K562 (cell line): ENCODE measurements around the gene RSBN1L. TPM values are rescaled to one million over a fixed set of nuclear protein-coding genes. Genes with fewer than 3 reads are reported as not detected.

ENCODE experiments used
- ARID4B ChIP-seq: sonication (generic); formaldehyde crosslinking; IDR thresholded peaks from 2 replicates; pipeline ENCODE4 v1.8.0; 2022; ENCODE audit warnings: mild to moderate bottlenecking, missing genetic modification reagents
- ETS1 ChIP-seq: conservative IDR thresholded peaks from 2 replicates; pipeline ENCODE4 v1.6.1; 2011; ENCODE audit warnings: low read depth, mild to moderate bottlenecking, low read length; ENCODE audit not compliant: control insufficient read depth
- ETV5 ChIP-seq: sonication (generic); formaldehyde crosslinking; IDR thresholded peaks from 2 replicates; pipeline ENCODE4 v1.4.0; 2020; ENCODE audit warnings: low read depth, mild to moderate bottlenecking, missing genetic modification reagents
- GATAD2A ChIP-seq: fragments of 450-650 bp; IDR thresholded peaks from 2 replicates; pipeline ENCODE4 v1.6.1; 2017
- ILF3 ChIP-seq: fragments of 450-650 bp; IDR thresholded peaks from 2 replicates; pipeline ENCODE4 v1.6.1; 2018; ENCODE audit warnings: antibody characterized with exemption, mild to moderate bottlenecking, moderate library complexity, borderline replicate concordance
- KLF16 ChIP-seq: IDR thresholded peaks from 2 replicates; pipeline ENCODE4 v1.6.1; 2016; ENCODE audit warnings: antibody characterized with exemption
- MEF2A ChIP-seq: IDR thresholded peaks from 2 replicates; pipeline ENCODE4 v1.6.1; 2011; ENCODE audit warnings: low read depth, mild to moderate bottlenecking, low read length, moderate library complexity; ENCODE audit not compliant: control insufficient read depth
- NBN ChIP-seq: fragments of 450-650 bp; IDR thresholded peaks from 2 replicates; pipeline ENCODE4 v1.6.1; 2016; ENCODE audit warnings: low read depth, mild to moderate bottlenecking
- SMARCC2 ChIP-seq: fragments of 450-650 bp; IDR thresholded peaks from 2 replicates; pipeline ENCODE4 v1.6.1; 2017; ENCODE audit warnings: antibody characterized with exemption, moderate library complexity, mild to moderate bottlenecking, low read depth
- TAF15 ChIP-seq: fragments of 200-400 bp; formaldehyde crosslinking; IDR thresholded peaks from 2 replicates; pipeline ENCODE4 v1.6.1; 2017; ENCODE audit warnings: mild to moderate bottlenecking, low read depth, low read length, moderate library complexity
- TEAD1 ChIP-seq, 2 experiments: fragments of 450-650 bp in 1 of 2; sonication (generic) in 1 of 2; formaldehyde crosslinking; IDR thresholded peaks; 2 replicates each; pipeline versions ENCODE4 v1.4.0 to v1.8.0; 2020 to 2022; ENCODE audit warnings: mild to moderate bottlenecking in 2 of 2, missing genetic modification reagents in 1 of 2
- ZBTB5 ChIP-seq: fragments of 450-650 bp; IDR thresholded peaks from 2 replicates; pipeline ENCODE4 v1.6.1; 2017; ENCODE audit warnings: antibody characterized with exemption
- ZNF324 ChIP-seq: fragments of 250-450 bp; sonication (Bioruptor Pico); IDR thresholded peaks from 2 replicates; pipeline ENCODE4 v1.4.0; 2020; ENCODE audit warnings: mild to moderate bottlenecking
- ZNF354B ChIP-seq: fragments of 250-450 bp; sonication (Bioruptor Pico); IDR thresholded peaks from 2 replicates; pipeline ENCODE4 v1.4.0; 2020
- ZNF431 ChIP-seq: sonication (generic); formaldehyde crosslinking; IDR thresholded peaks from 2 replicates; pipeline ENCODE4 v1.8.0; 2022; ENCODE audit warnings: mild to moderate bottlenecking, missing genetic modification reagents
- polyA plus RNA-seq, 8 experiments: library from polyadenylated mRNA; depleted of rRNA in 4 of 8; stranded (reverse) in 5 of 8; unstranded in 3 of 8; fragments of >200 nt; fragmentation: Nextera tagmentation in 2 of 8; fragmentation: Illumina TruSeq in 1 of 8; extraction: Ambion mirVana in 2 of 8; extraction: Trizol in 1 of 8; gene quantifications; 2 replicates each; pipeline versions ENCODE4 v1.2.1 to v1.2.3, GENCODE V29; 2011 to 2014; ENCODE audit warnings: inconsistent platforms in 1 of 8, missing spikeins in 1 of 8
- total RNA-seq, 7 experiments: library from RNA; depleted of rRNA in 6 of 7; stranded (reverse); fragments of >200 nt in 6 of 7; fragmentation: Illumina TruSeq in 2 of 7; extraction: Trizol in 2 of 7; gene quantifications; 2 replicates each; pipeline versions ENCODE4 v1.2.1 to v1.2.3, GENCODE V29; 2011 to 2021; ENCODE audit warnings: low replicate concordance in 1 of 7

Gene RSBN1L
- total and polyA plus RNA-seq, 9 of the 15 experiments (the other 6 are each of a cell fraction or from before 2014, with no cell fraction given): 6.2 to 35.2 (median 20.1) TPM

GRCh38 chr7:77696057-77696642, at the start of gene RSBN1L (continued):
- peak; percentile 91; the same call in 1 of the 2 replicates for TF ChIP-seq ARID4B (CRISPR knock-in tag)
- TF ChIP-seq GATAD2A: 0 out of 2 replicates have a peak, but pooled peaks have one; percentile 10
- TF ChIP-seq ZNF324: no peak
- TF ChIP-seq KLF16: no peak
- TF ChIP-seq ZNF354B: no peak
- TF ChIP-seq NBN: 0 out of 2 replicates have a peak, but pooled peaks have one; percentile 30
- TF ChIP-seq MEF2A: no peak
- TF ChIP-seq ILF3: no peak
- TF ChIP-seq ETV5 (CRISPR knock-in tag): peak; percentile 15; the same call in 1 of the 2 replicates
- no peak for TF ChIP-seq TAF15
- no peak; a peak in 1 of 4 replicates for TF ChIP-seq TEAD1 (CRISPR knock-in tag; IDR thresholded peaks at IDR 0.05)
- TF ChIP-seq ETS1: no peak
- TF ChIP-seq SMARCC2: no peak
- TF ChIP-seq ZBTB5: no peak
- TF ChIP-seq ZNF431 (CRISPR knock-in tag): peak; percentile 69
